Activated naive CD4-positive, alpha-beta T cell treated with anti-CD3 and anti-CD28 coated beads, Interleukin-2, amount 50 U/mL, for 24 hours (primary cell): ENCODE results near the gene CUL9.
A peak's percentile ranks its signal among the peaks of the same experiment; 100 is the strongest.

ENCODE experiments used
- H3K27ac Mint-ChIP-seq: one replicate; pipeline ENCODE4 v1.8.0; 2021; ENCODE audit warnings: mild to moderate bottlenecking, mixed read lengths
- H3K27me3 Mint-ChIP-seq: one replicate; pipeline ENCODE4 v1.8.0; 2021; ENCODE audit warnings: mixed read lengths
- H3K36me3 Mint-ChIP-seq: one replicate; pipeline ENCODE4 v1.8.0; 2021; ENCODE audit warnings: mixed read lengths
- H3K4me1 Mint-ChIP-seq: one replicate; pipeline ENCODE4 v1.8.0; 2021; ENCODE audit warnings: mixed read lengths
- H3K4me3 Mint-ChIP-seq: one replicate; pipeline ENCODE4 v1.8.0; 2021; ENCODE audit warnings: mild to moderate bottlenecking, mixed read lengths
- H3K9me3 Mint-ChIP-seq: one replicate; pipeline ENCODE4 v1.8.0; 2021; ENCODE audit warnings: mixed read lengths

The CUL9 gene

GRCh38 chr6:43228951-43229802 is 47.2 kb downstream of the CUL9 start, which contains the start of gene DNPH1:
Gene DNPH1, minus strand, starts transcription at chr6:43229481. Its CDS starts 25 bp downstream, at chr6:43229456.
- H3K4me1 Mint-ChIP-seq = peaks cover 42% of the 10 kb centered on the region
- no peaks in the 10 kb centered on the region for H3K9me3 Mint-ChIP-seq
- H3K27ac Mint-ChIP-seq = peak within 1 kb of the TSS; percentile 95
- H3K27me3 Mint-ChIP-seq = no peaks in the 10 kb centered on the region
- peak within 1 kb of the TSS; percentile 92 for H3K4me3 Mint-ChIP-seq
- H3K36me3 Mint-ChIP-seq = peaks cover 6% of the 10 kb centered on the region

GRCh38 chr6:43229803-43230620 is 48.0 kb downstream of the CUL9 start:
- Mint-ChIP-seq H3K4me1 (peaks cover 37% of the 10 kb centered on the region), H3K9me3 (no peaks in the 10 kb centered on the region), H3K36me3 (peaks cover 4% of the 10 kb centered on the region)

GRCh38 chr6:43231053-43231452 is 49.1 kb downstream of the CUL9 start:
- no peak overlapping the region for H3K4me3 Mint-ChIP-seq
- H3K27me3 Mint-ChIP-seq = no peaks in the 10 kb centered on the region
- H3K4me1 Mint-ChIP-seq = peaks cover 27% of the 10 kb centered on the region
- H3K36me3 Mint-ChIP-seq = no peaks in the 10 kb centered on the region
- H3K27ac Mint-ChIP-seq = no peak overlapping the region
- no peaks in the 10 kb centered on the region for H3K9me3 Mint-ChIP-seq

More at GRCh38 chr6:43229803-43230620, 48.0 kb downstream of the CUL9 start:
- no peaks in the 10 kb centered on the region for H3K27me3 Mint-ChIP-seq
- H3K27ac Mint-ChIP-seq = peak overlapping the region; percentile 95
- peak overlapping the region; percentile 88 for H3K4me3 Mint-ChIP-seq

GRCh38 chr6:43231735-43232450 is 49.9 kb downstream of the CUL9 start:
- Mint-ChIP-seq H3K4me1 (peaks cover 20% of the 10 kb centered on the region), H3K27ac (peak overlapping the region; percentile 26), H3K4me3 (no peak overlapping the region), H3K36me3 (no peaks in the 10 kb centered on the region), H3K9me3 (no peaks in the 10 kb centered on the region), H3K27me3 (no peaks in the 10 kb centered on the region)

GRCh38 chr6:43235841-43236240 is 53.8 kb downstream of the CUL9 start:
- no peak overlapping the region for H3K27ac Mint-ChIP-seq
- H3K4me3 Mint-ChIP-seq = no peak overlapping the region
- H3K36me3 Mint-ChIP-seq = peaks cover 4% of the 10 kb centered on the region
- no peaks in the 10 kb centered on the region for H3K4me1 Mint-ChIP-seq
- peaks cover 5% of the 10 kb centered on the region for H3K9me3 Mint-ChIP-seq
- peaks cover 12% of the 10 kb centered on the region for H3K27me3 Mint-ChIP-seq

- H3K27ac Mint-ChIP-seq = no peak overlapping the region
- no peak overlapping the region for H3K4me3 Mint-ChIP-seq
- peaks cover 21% of the 10 kb centered on the region for H3K27me3 Mint-ChIP-seq
- H3K9me3 Mint-ChIP-seq = peaks cover 5% of the 10 kb centered on the region
- H3K36me3 Mint-ChIP-seq = peaks cover 4% of the 10 kb centered on the region
- no peaks in the 10 kb centered on the region for H3K4me1 Mint-ChIP-seq
Measured at GRCh38 chr6:43239054-43239453, 57.1 kb downstream of the CUL9 start.

GRCh38 chr6:43240950-43241349 is 59.0 kb downstream of the CUL9 start:
- Mint-ChIP-seq H3K4me3 (no peak overlapping the region), H3K36me3 (peaks cover 4% of the 10 kb centered on the region), H3K4me1 (no peaks in the 10 kb centered on the region), H3K9me3 (peaks cover 5% of the 10 kb centered on the region), H3K27ac (no peak overlapping the region), H3K27me3 (peaks cover 21% of the 10 kb centered on the region)

GRCh38 chr6:43241446-43241845 is 59.5 kb downstream of the CUL9 start:
- Mint-ChIP-seq H3K9me3 (peaks cover 5% of the 10 kb centered on the region), H3K27ac (no peak overlapping the region), H3K27me3 (peaks cover 21% of the 10 kb centered on the region), H3K4me3 (no peak overlapping the region), H3K4me1 (peaks cover 1% of the 10 kb centered on the region), H3K36me3 (peaks cover 4% of the 10 kb centered on the region)

GRCh38 chr6:43242908-43243663 is 61.1 kb downstream of the CUL9 start, which contains the start of gene TTBK1:
Gene TTBK1, plus strand, starts transcription at chr6:43243481. Its CDS starts 3,180 bp downstream, at chr6:43246661.
- Mint-ChIP-seq H3K4me3 (no peak within 1 kb of the TSS), H3K27ac (no peak within 1 kb of the TSS), H3K9me3 (peaks cover 5% of the 10 kb centered on the region), H3K4me1 (peaks cover 14% of the 10 kb centered on the region), H3K36me3 (peaks cover 4% of the 10 kb centered on the region), H3K27me3 (peaks cover 17% of the 10 kb centered on the region)

GRCh38 chr6:43243664-43244321 is 61.8 kb downstream of the CUL9 start:
- Mint-ChIP-seq H3K4me1 (peaks cover 14% of the 10 kb centered on the region), H3K27ac (no peak overlapping the region), H3K36me3 (peaks cover 4% of the 10 kb centered on the region), H3K9me3 (peaks cover 5% of the 10 kb centered on the region), H3K27me3 (peaks cover 15% of the 10 kb centered on the region), H3K4me3 (no peak overlapping the region)

- Mint-ChIP-seq H3K4me1 (peaks cover 21% of the 10 kb centered on the region), H3K4me3 (peak overlapping the region; percentile 88), H3K9me3 (no peaks in the 10 kb centered on the region), H3K27me3 (peaks cover 11% of the 10 kb centered on the region), H3K36me3 (no peaks in the 10 kb centered on the region), H3K27ac (no peak overlapping the region)
Measured at GRCh38 chr6:43246301-43247113, 64.5 kb downstream of the CUL9 start.

- Mint-ChIP-seq H3K4me1 (peaks cover 24% of the 10 kb centered on the region), H3K4me3 (peak overlapping the region; percentile 88), H3K27ac (peak overlapping the region; percentile 68), H3K27me3 (peaks cover 9% of the 10 kb centered on the region), H3K36me3 (no peaks in the 10 kb centered on the region), H3K9me3 (no peaks in the 10 kb centered on the region)
Measured at GRCh38 chr6:43247114-43247999, 65.4 kb downstream of the CUL9 start.

- Mint-ChIP-seq H3K4me1 (peaks cover 24% of the 10 kb centered on the region), H3K4me3 (peak overlapping the region; percentile 88), H3K27ac (no peak overlapping the region), H3K9me3 (no peaks in the 10 kb centered on the region), H3K27me3 (peaks cover 9% of the 10 kb centered on the region), H3K36me3 (no peaks in the 10 kb centered on the region)
Measured at GRCh38 chr6:43248101-43248500, 66.1 kb downstream of the CUL9 start.
